B cell (primary cell): ENCODE data around the gene RFX8. TPM values are rescaled to one million over a fixed set of nuclear protein-coding genes. Genes with fewer than 3 reads are reported as not detected.

Source experiments
- ATAC-seq: fragments of 200-7000 bp; cut with Tn5 transposase; one replicate; pipeline ENCODE4 v1.10.0; 2021; ENCODE audit warnings: low read depth, mild to moderate bottlenecking, moderate number of reproducible peaks, moderate library complexity
- CTCF ChIA-PET: fragments of 350-600 bp; sonication (Branson Sonifier 250); formaldehyde crosslinking; loops from one replicate; lab custom pipeline; 2021; ENCODE audit warnings: antibody characterized with exemption, inconsistent platforms; lab: Charles Lee
- POLR2A ChIA-PET: fragments of 350-600 bp; sonication (Branson Sonifier 250); formaldehyde crosslinking; loops from one replicate; lab custom pipeline; 2021; ENCODE audit warnings: antibody characterized with exemption; lab: Charles Lee
- DNase-seq: peaks from one replicate; pipeline ENCODE4 v3.0.0; 2013
- H2AFZ ChIP-seq: 2 replicates; pipeline ENCODE4 v1.6.1; 2012; ENCODE audit warnings: mild to moderate bottlenecking, low read depth, low read length; ENCODE audit not compliant: insufficient read depth, poor library complexity, severe bottlenecking
- H3K27ac ChIP-seq, 2 donors: 1 replicate in 1 of 2; 2 replicates in 1 of 2; pipeline ENCODE4 v1.5.1; 2012 to 2013; ENCODE audit warnings: low read length in 2 of 2, mild to moderate bottlenecking in 2 of 2, moderate library complexity in 1 of 2
- H3K27me3 ChIP-seq, 4 experiments: fragments of 200-600 bp in 1 of 4; sonication (generic) in 1 of 4; replicated peaks in 1 of 4; 1 replicate in 2 of 4; 2 replicates in 2 of 4; pipeline versions ENCODE4 v1.6.1 to v1.7.0; 2013 to 2016; ENCODE audit warnings: low read length in 3 of 4, mild to moderate bottlenecking in 2 of 4, mixed read lengths in 1 of 4, moderate library complexity in 1 of 4; ENCODE audit not compliant: insufficient read depth in 4 of 4, control insufficient read depth in 3 of 4; ENCODE audit errors: control extremely low read depth in 1 of 4
- H3K36me3 ChIP-seq, 2 experiments: replicated peaks in 1 of 2; 1 replicate in 1 of 2; 2 replicates in 1 of 2; pipeline versions ENCODE4 v1.6.1 to v1.7.1; 2013; ENCODE audit warnings: low read length in 1 of 2; ENCODE audit not compliant: insufficient read depth in 2 of 2, control insufficient read depth in 1 of 2; ENCODE audit errors: control extremely low read depth in 1 of 2, extremely low read depth in 1 of 2
- H3K4me1 ChIP-seq, 2 donors: fragments of 200-600 bp in 1 of 2; sonication (generic) in 1 of 2; 1 replicate in 1 of 2; 2 replicates in 1 of 2; pipeline versions ENCODE4 v1.5.1 to v1.6.1; 2013 to 2017; ENCODE audit warnings: low read length in 2 of 2; ENCODE audit not compliant: control insufficient read depth in 2 of 2, insufficient read depth in 2 of 2
- H3K4me2 ChIP-seq: replicated peaks from 2 replicates; pipeline ENCODE3; 2012; ENCODE audit warnings: mild to moderate bottlenecking, low read depth, low read length; ENCODE audit not compliant: poor library complexity, severe bottlenecking
- H3K4me3 ChIP-seq, 5 experiments: fragments of 200-600 bp in 1 of 5; sonication (generic) in 1 of 5; 1 replicate in 3 of 5; 2 replicates in 2 of 5; pipeline versions ENCODE4 v1.5.1 to v1.7.0; 2011 to 2016; ENCODE audit warnings: low read length in 4 of 5, mild to moderate bottlenecking in 4 of 5, low read depth in 2 of 5, control low read depth in 1 of 5, moderate library complexity in 1 of 5; ENCODE audit not compliant: insufficient read depth in 1 of 5; ENCODE audit errors: control extremely low read depth in 1 of 5, extremely low read depth in 1 of 5
- H3K79me2 ChIP-seq: fragments of 200-600 bp; sonication (generic); one replicate; pipeline ENCODE4 v1.6.0; 2016; ENCODE audit warnings: low read length; ENCODE audit not compliant: control insufficient read depth, insufficient read depth
- H3K9ac ChIP-seq: fragments of 200-600 bp; sonication (generic); 2 replicates; pipeline ENCODE4 v1.6.1; 2017; ENCODE audit warnings: mild to moderate bottlenecking, low read length, moderate library complexity
- H3K9me3 ChIP-seq, 3 donors: one replicate each; pipeline versions ENCODE4 v1.6.1 to v1.7.1; 2013; ENCODE audit warnings: low read length in 2 of 3; ENCODE audit not compliant: control insufficient read depth in 2 of 3, insufficient read depth in 1 of 3; ENCODE audit errors: control extremely low read depth in 1 of 3
- H4K20me1 ChIP-seq: 2 replicates; pipeline ENCODE4 v1.6.0; 2012; ENCODE audit warnings: mild to moderate bottlenecking, low read length; ENCODE audit not compliant: insufficient read depth, control insufficient read depth, poor library complexity, severe bottlenecking
- H3K27ac Mint-ChIP-seq: one replicate; pipeline ENCODE4 v1.8.0; 2021; ENCODE audit warnings: mixed read lengths
- H3K27me3 Mint-ChIP-seq: one replicate; pipeline ENCODE4 v1.8.0; 2021; ENCODE audit warnings: mixed read lengths
- H3K4me1 Mint-ChIP-seq: one replicate; pipeline ENCODE4 v1.8.0; 2021; ENCODE audit warnings: mixed read lengths
- H3K4me3 Mint-ChIP-seq: one replicate; pipeline ENCODE4 v1.8.0; 2021; ENCODE audit warnings: mixed read lengths
- H3K9me3 Mint-ChIP-seq: one replicate; pipeline ENCODE4 v1.8.0; 2022; ENCODE audit warnings: mixed read lengths; ENCODE audit not compliant: insufficient read depth
- CTCF ChIP-seq: fragments of 200-600 bp; IDR thresholded peaks from one replicate; pipeline ENCODE4 v1.8.0; 2022; ENCODE audit warnings: antibody characterized with exemption, mild to moderate bottlenecking
- EZH2 ChIP-seq: IDR thresholded peaks from 2 replicates; pipeline ENCODE4 v1.6.1; 2012; ENCODE audit warnings: borderline replicate concordance, low read depth, mild to moderate bottlenecking, moderate library complexity, low read length; ENCODE audit not compliant: insufficient read depth, poor library complexity, severe bottlenecking
- WGBS: methylation state at CpG from one replicate; pipeline ENCODE4 v1.1.5; 2013; ENCODE audit warnings: missing lambda C conversion rate; ENCODE audit not compliant: insufficient coverage; 5-methylcytosine and 5-hydroxymethylcytosine counted together
- intact Hi-C: fragments of 100-400 bp; cut with micrococcal nuclease; formaldehyde crosslinking; loops from one replicate; pipeline ENCODE4 v1.10.0; 2022
- polyA plus RNA-seq: library from polyadenylated mRNA; depleted of rRNA; stranded (reverse); fragments of >200 nt; gene quantifications from 2 replicates; pipeline ENCODE4 v1.2.3, GENCODE V29; 2012
- total RNA-seq, 2 donors: library from RNA; stranded (reverse); fragments of 120-200 nt in 1 of 2; gene quantifications; 1 replicate in 1 of 2; 2 replicates in 1 of 2; pipeline versions ENCODE4 v1.2.3 to v1.2.4, GENCODE V29; 2013 to 2022

RFX8 gene
- total and polyA plus RNA-seq, 2 donors (not counting 1 experiment from before 2014, with no cell fraction given), result not detected

DNA sequence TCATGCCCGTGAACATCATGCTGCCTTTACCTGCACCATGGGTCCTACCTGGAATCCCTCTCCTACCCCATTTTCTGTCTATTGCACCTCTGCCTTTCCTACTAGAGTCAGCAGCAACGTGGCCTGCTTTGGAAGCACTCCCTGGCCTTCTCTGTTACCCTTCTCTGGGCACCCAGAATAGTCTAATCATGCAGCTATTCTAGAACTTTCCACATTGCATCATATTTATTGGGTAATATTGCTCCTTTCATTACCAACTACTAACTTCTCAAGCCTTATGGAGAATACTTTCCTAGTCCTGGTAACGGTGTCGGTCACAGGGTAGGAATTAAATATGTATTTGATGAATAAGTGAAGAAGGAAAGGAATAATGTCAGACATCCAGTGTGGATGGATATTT lies 54.3 kb downstream of the RFX8 start:
- H3K4me2 ChIP-seq, result no peak overlapping the region
- H4K20me1 ChIP-seq, result no peaks in the 10 kb centered on the region
- H3K27me3 Mint-ChIP-seq, result peaks cover 4% of the 10 kb centered on the region
- H3K27me3 ChIP-seq, result peaks cover 0 to 5% (median 0%) of the 10 kb centered on the region in 4 experiments
- DNase-seq, result no peak
- ATAC-seq, result no peak
- no peaks in the 10 kb centered on the region for H3K4me1 Mint-ChIP-seq
- no peak overlapping the region for H2AFZ ChIP-seq
- CTCF ChIA-PET, result interaction anchor here (0.8 to 8.8 kb wide), 5 partner anchors 21 to 820 kb away, joined by 3 to 288 read pairs (median 4); no protein-coding TSS in a partner anchor
- no peaks in the 10 kb centered on the region for H3K9me3 ChIP-seq
- H3K27ac Mint-ChIP-seq, result no peak overlapping the region
- 100% methylated on average over 1 of the region's 4 CpGs for WGBS
- H3K4me1 ChIP-seq, result no peaks in the 10 kb centered on the region
- H3K9ac ChIP-seq, result no peak overlapping the region
- no peak overlapping the region for H3K4me3 ChIP-seq
- H3K27ac ChIP-seq, result no peak overlapping the region
- no peak for TF ChIP-seq CTCF
- no peak for TF ChIP-seq EZH2
- no peaks in the 10 kb centered on the region for H3K9me3 Mint-ChIP-seq
- intact Hi-C loops, result no loop called here
- POLR2A ChIA-PET, result no interaction called here
- H3K4me3 Mint-ChIP-seq, result no peak overlapping the region
- no peaks in the 10 kb centered on the region for H3K79me2 ChIP-seq
- no peaks in the 10 kb centered on the region for H3K36me3 ChIP-seq

DNA sequence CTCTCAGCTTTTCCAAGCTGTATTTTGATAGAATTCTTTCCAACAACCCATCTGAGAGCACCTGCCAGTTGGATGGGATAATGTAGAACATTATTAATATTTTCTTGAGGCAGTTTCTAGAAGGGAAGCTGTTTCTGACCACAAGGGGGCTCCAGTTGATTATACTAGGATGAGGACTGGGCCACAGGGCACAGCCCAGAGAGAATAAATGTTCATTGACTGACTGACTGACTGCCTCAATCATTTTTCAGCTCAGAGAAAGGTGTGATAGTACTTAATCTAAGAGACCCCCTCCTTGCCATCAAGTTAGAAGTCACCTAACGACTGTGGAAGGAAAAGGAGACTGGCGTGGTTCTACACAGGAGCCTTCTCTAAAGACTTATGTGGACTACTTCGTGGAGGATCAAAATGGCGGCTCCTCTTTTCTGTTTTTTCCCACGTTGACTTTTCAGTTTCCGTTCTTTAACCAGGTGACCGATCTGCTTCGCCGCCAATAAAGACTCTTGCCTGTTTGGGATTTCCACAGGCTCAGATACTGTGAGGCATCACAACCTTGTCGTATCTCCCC lies 55.7 kb downstream of the RFX8 start:
- no peaks in the 10 kb centered on the region for H3K36me3 ChIP-seq
- no peak for TF ChIP-seq EZH2
- peak; percentile 88 for TF ChIP-seq CTCF
- peak; percentile 78 for DNase-seq
- no peak overlapping the region for H3K4me3 ChIP-seq
- no peaks in the 10 kb centered on the region for H3K4me1 ChIP-seq
- no peaks in the 10 kb centered on the region for H3K79me2 ChIP-seq
- H3K27ac ChIP-seq, result no peak overlapping the region
- intact Hi-C loops, result loop anchor here (1.0 to 5.0 kb wide), 5 partner anchors 77 to 821 kb away; partner anchors contain the start of gene MAP4K4
- Mint-ChIP-seq H3K27me3 (peaks cover 8% of the 10 kb centered on the region), H3K27ac (no peak overlapping the region), H3K4me1 (no peaks in the 10 kb centered on the region), H3K9me3 (no peaks in the 10 kb centered on the region), H3K4me3 (no peak overlapping the region)
- peaks cover 0 to 10% (median 7%) of the 10 kb centered on the region in 3 donors for H3K9me3 ChIP-seq
- no peak overlapping the region for H3K4me2 ChIP-seq
- peak; percentile 82 for ATAC-seq
- no peaks in the 10 kb centered on the region for H4K20me1 ChIP-seq
- 90% methylated on average over 10 of the region's 10 CpGs for WGBS
- CTCF ChIA-PET, result interaction anchor here (0.6 to 8.8 kb wide), 54 partner anchors 8 to 821 kb away, joined by 3 to 288 read pairs (median 5); partner anchors contain the start of genes CREG2 and MAP4K4
- no peak overlapping the region for H2AFZ ChIP-seq
- POLR2A ChIA-PET, result no interaction called here
- peaks cover 0 to 5% (median 0%) of the 10 kb centered on the region in 4 experiments for H3K27me3 ChIP-seq
- H3K9ac ChIP-seq, result no peak overlapping the region
